Ascending aorta (tissue), 2 donors: ENCODE results near the gene KRTAP12-4. TPM values are rescaled to one million over a fixed set of nuclear protein-coding genes. Genes with fewer than 3 reads are reported as not detected.
"Not testable (repeated sequence)": the region's sequence is repeated elsewhere in the genome, so short reads cannot be mapped to it uniquely, and the experiment has no call there.

Experiments used
- DNase-seq, 2 donors: peaks; one replicate each; pipeline ENCODE4 v3.0.0-alpha.2; 2019; ENCODE audit warnings: low spot score in 2 of 2
- H3K27ac ChIP-seq, 2 donors: fragments of 200-600 bp; sonication (generic); one replicate each; pipeline ENCODE4 v1.5.1; 2016 to 2017; ENCODE audit warnings: mild to moderate bottlenecking in 1 of 2
- H3K27me3 ChIP-seq: fragments of 200-600 bp; sonication (generic); one replicate; pipeline ENCODE4 v1.5.1; 2017
- H3K36me3 ChIP-seq, 2 donors: fragments of 200-600 bp; sonication (generic); one replicate each; pipeline ENCODE4 v1.5.1; 2016
- H3K4me1 ChIP-seq, 2 donors: fragments of 200-600 bp; sonication (generic); one replicate each; pipeline ENCODE4 v1.5.1; 2016 to 2017; ENCODE audit warnings: mild to moderate bottlenecking in 1 of 2
- H3K4me3 ChIP-seq, 2 donors: fragments of 200-600 bp; sonication (generic); one replicate each; pipeline ENCODE4 v1.5.1; 2016 to 2017; ENCODE audit warnings: mild to moderate bottlenecking in 1 of 2
- H3K9me3 ChIP-seq, 2 donors: fragments of 200-600 bp; sonication (generic); one replicate each; pipeline ENCODE4 v1.5.1; 2016
- CTCF ChIP-seq, 3 experiments: fragments of 200-600 bp in 2 of 3; fragments of 450-650 bp in 1 of 3; sonication (generic) in 2 of 3; IDR thresholded peaks; one replicate each; pipeline ENCODE4 v1.5.1; 2016 to 2019; ENCODE audit warnings: antibody characterized with exemption in 3 of 3, mild to moderate bottlenecking in 1 of 3, moderate library complexity in 1 of 3
- intact Hi-C: fragments of 100-400 bp; cut with DNase I; formaldehyde crosslinking; loops from one replicate; pipeline ENCODE4 v1.15.1; 2023
- total RNA-seq: library from RNA; depleted of rRNA; stranded (reverse); fragments of >200 nt; gene quantifications from one replicate; pipeline ENCODE4 v1.1.0, GENCODE V29; 2016

KRTAP12-4 gene
- total RNA-seq, 1 donor from 2014 or later, result not detected

GRCh38 chr21:44630440-44630839 is 24.0 kb downstream of the KRTAP12-4 start:
- intact Hi-C loops, result no loop called here
- Histone ChIP-seq H3K27ac (no peak overlapping the region), H3K36me3 (no peaks in the 10 kb centered on the region), H3K27me3 (no peaks in the 10 kb centered on the region), H3K4me1 (no peaks in the 10 kb centered on the region), H3K4me3 (no peak overlapping the region), H3K9me3 (peaks cover 0 to 30% of the 10 kb centered on the region in 2 donors)
- no peak for DNase-seq
- TF ChIP-seq CTCF (IDR thresholded peaks at IDR 0.05), result no peak

- H3K4me1 ChIP-seq, result no peaks in the 10 kb centered on the region
- no peak for DNase-seq
- H3K36me3 ChIP-seq, result no peaks in the 10 kb centered on the region
- intact Hi-C loops, result no loop called here
- no peaks in the 10 kb centered on the region for H3K27me3 ChIP-seq
- peaks cover 0 to 33% of the 10 kb centered on the region in 2 donors for H3K9me3 ChIP-seq
- TF ChIP-seq CTCF (IDR thresholded peaks at IDR 0.05), result no peak
- H3K4me3 ChIP-seq, result no peak overlapping the region
- no peak overlapping the region for H3K27ac ChIP-seq
Measured at GRCh38 chr21:44628707-44629391, 25.6 kb downstream of the KRTAP12-4 start.

GRCh38 chr21:44627831-44628233 is 26.6 kb downstream of the KRTAP12-4 start:
- H3K4me3 ChIP-seq, H3K36me3 ChIP-seq, H3K27me3 ChIP-seq, DNase-seq, H3K27ac ChIP-seq, H3K4me1 ChIP-seq, intact Hi-C loops: not testable (repeated sequence)
- H3K9me3 ChIP-seq, result peaks cover 0 to 34% of the 10 kb centered on the region in 2 donors

GRCh38 chr21:44627181-44627822 is 27.2 kb downstream of the KRTAP12-4 start:
- DNase-seq, intact Hi-C loops, H3K4me1 ChIP-seq, H3K4me3 ChIP-seq, H3K27me3 ChIP-seq, H3K36me3 ChIP-seq, H3K27ac ChIP-seq: not testable (repeated sequence)
- H3K9me3 ChIP-seq, result peaks cover 0 to 30% of the 10 kb centered on the region in 2 donors

GRCh38 chr21:44626673-44627143 is 27.8 kb downstream of the KRTAP12-4 start, which contains the start of gene KRTAP10-9:
KRTAP10-9 (plus strand) TSS chr21:44627093; CDS start chr21:44627172, 79 bp downstream.
- no peaks in the 10 kb centered on the region for H3K27me3 ChIP-seq
- H3K4me1 ChIP-seq, result no peaks in the 10 kb centered on the region
- H3K9me3 ChIP-seq, result peaks cover 0 to 24% of the 10 kb centered on the region in 2 donors
- H3K27ac ChIP-seq, result no peak within 1 kb of the TSS
- intact Hi-C loops, result no loop called here
- DNase-seq, result no peak
- no peaks in the 10 kb centered on the region for H3K36me3 ChIP-seq
- H3K4me3 ChIP-seq, result no peak within 1 kb of the TSS
- no peak for TF ChIP-seq CTCF (IDR thresholded peaks at IDR 0.05)

- no peak for DNase-seq
- peaks cover 0 to 20% of the 10 kb centered on the region in 2 donors for H3K9me3 ChIP-seq
- no peak for TF ChIP-seq CTCF (IDR thresholded peaks at IDR 0.05)
- no peak overlapping the region for H3K27ac ChIP-seq
- H3K27me3 ChIP-seq, result no peaks in the 10 kb centered on the region
- H3K4me1 ChIP-seq, result no peaks in the 10 kb centered on the region
- intact Hi-C loops, result no loop called here
- no peaks in the 10 kb centered on the region for H3K36me3 ChIP-seq
- H3K4me3 ChIP-seq, result no peak overlapping the region
Measured at GRCh38 chr21:44626262-44626661, 28.2 kb downstream of the KRTAP12-4 start.
